HepG2 (cell line): ENCODE results near the gene GUCA1A. TPM values are rescaled to one million over a fixed set of nuclear protein-coding genes. Genes with fewer than 3 reads are reported as not detected.
A peak's percentile ranks its signal among the peaks of the same experiment; 100 is the strongest.

ENCODE experiments used
- AFF4 ChIP-seq: sonication (generic); formaldehyde crosslinking; IDR thresholded peaks from 2 replicates; pipeline ENCODE4 v1.4.0; 2020; ENCODE audit warnings: missing genetic modification reagents
- ARID3A ChIP-seq: IDR thresholded peaks from 2 replicates; pipeline ENCODE4 v1.6.1; 2012; ENCODE audit warnings: low read depth, low read length, improper control_type of control experiment
- ATF2 ChIP-seq: sonication (generic); formaldehyde crosslinking; IDR thresholded peaks from 2 replicates; pipeline ENCODE4 v1.4.0; 2020; ENCODE audit warnings: missing genetic modification reagents
- CBX1 ChIP-seq: IDR thresholded peaks from one replicate; pipeline ENCODE4 v1.6.1; 2016; ENCODE audit warnings: antibody characterized with exemption, low read depth
- DNMT3B ChIP-seq: conservative IDR thresholded peaks from 2 replicates; pipeline ENCODE4 v1.6.1; 2016; ENCODE audit warnings: missing biosample characterization, control low read depth
- FOSL2 ChIP-seq: sonication (generic); formaldehyde crosslinking; IDR thresholded peaks from 2 replicates; pipeline ENCODE4 v1.4.0; 2020; ENCODE audit warnings: missing genetic modification reagents
- HDAC6 ChIP-seq: fragments of 200-600 bp; sonication (generic); IDR thresholded peaks from 2 replicates; pipeline ENCODE4 v1.7.0; 2017; ENCODE audit warnings: mild to moderate bottlenecking, antibody characterized with exemption, low read length, low read depth
- HNRNPLL ChIP-seq: fragments of 200-400 bp; formaldehyde crosslinking; IDR thresholded peaks from 2 replicates; pipeline ENCODE4 v1.6.1; 2017; ENCODE audit warnings: mild to moderate bottlenecking, low read depth, low read length; ENCODE audit not compliant: poor library complexity, severe bottlenecking
- IKZF1 ChIP-seq: fragments of 450-650 bp; IDR thresholded peaks from 2 replicates; pipeline ENCODE4 v1.7.1; 2016
- IRF9 ChIP-seq: sonication (generic); formaldehyde crosslinking; IDR thresholded peaks from 2 replicates; pipeline ENCODE4 v1.8.0; 2022; ENCODE audit warnings: missing genetic modification reagents, mild to moderate bottlenecking, borderline replicate concordance
- JUND ChIP-seq: sonication (generic); formaldehyde crosslinking; IDR thresholded peaks from 2 replicates; pipeline ENCODE4 v1.8.0; 2022; ENCODE audit warnings: mild to moderate bottlenecking, missing genetic modification reagents
- KDM1A ChIP-seq: IDR thresholded peaks from 2 replicates; pipeline ENCODE4 v1.6.1; 2016; ENCODE audit warnings: missing compliant biosample characterization
- MYC ChIP-seq: sonication (generic); formaldehyde crosslinking; IDR thresholded peaks from 2 replicates; pipeline ENCODE4 v1.9.0; 2021; ENCODE audit warnings: missing genetic modification reagents, borderline replicate concordance
- NCOA2 ChIP-seq: sonication (generic); formaldehyde crosslinking; IDR thresholded peaks from 2 replicates; pipeline ENCODE4 v1.8.0; 2022; ENCODE audit warnings: inconsistent platforms
- NFIC ChIP-seq: IDR thresholded peaks from 2 replicates; pipeline ENCODE4 v1.6.1; 2012; ENCODE audit warnings: mild to moderate bottlenecking, low read length, inconsistent platforms
- NFKB2 ChIP-seq: sonication (generic); formaldehyde crosslinking; IDR thresholded peaks from 2 replicates; pipeline ENCODE4 v1.4.0; 2020; ENCODE audit warnings: missing genetic modification reagents, borderline replicate concordance
- NR3C1 ChIP-seq: sonication (generic); formaldehyde crosslinking; IDR thresholded peaks from 2 replicates; pipeline ENCODE4 v1.4.0; 2020; ENCODE audit warnings: missing genetic modification reagents
- RXRA ChIP-seq: sonication (generic); formaldehyde crosslinking; IDR thresholded peaks from 2 replicates; pipeline ENCODE4 v1.5.1; 2020; ENCODE audit warnings: missing genetic modification reagents
- SRSF4 ChIP-seq: fragments of 200-400 bp; formaldehyde crosslinking; IDR thresholded peaks from one replicate; pipeline ENCODE4 v1.6.1; 2018; ENCODE audit warnings: mild to moderate bottlenecking, low read depth, low read length, moderate library complexity; ENCODE audit not compliant: poor library complexity, severe bottlenecking
- ZBTB34 ChIP-seq: sonication (generic); formaldehyde crosslinking; IDR thresholded peaks from 2 replicates; pipeline ENCODE4 v1.8.0; 2022; ENCODE audit warnings: mild to moderate bottlenecking, missing genetic modification reagents
- ZNF615 ChIP-seq: sonication (generic); formaldehyde crosslinking; IDR thresholded peaks from 2 replicates; pipeline ENCODE4 v1.5.0; 2020; ENCODE audit warnings: mild to moderate bottlenecking, missing genetic modification reagents, borderline replicate concordance
- ZNF720 ChIP-seq: sonication (generic); formaldehyde crosslinking; IDR thresholded peaks from 2 replicates; pipeline ENCODE4 v1.4.0; 2020; ENCODE audit warnings: missing genetic modification reagents
- polyA plus RNA-seq, 8 experiments: library from polyadenylated mRNA; depleted of rRNA in 3 of 8; stranded (reverse) in 7 of 8; unstranded in 1 of 8; fragments of >200 nt; fragmentation: Illumina TruSeq in 4 of 8; extraction: Trizol in 4 of 8; gene quantifications; 2 replicates each; pipeline versions ENCODE4 v1.2.1 to v1.2.3, GENCODE V29; 2011 to 2016; ENCODE audit warnings: low read depth in 4 of 8, missing spikeins in 1 of 8, mixed read lengths in 1 of 8; ENCODE audit not compliant: insufficient read depth in 1 of 8
- total RNA-seq, 5 experiments: library from RNA; depleted of rRNA; stranded (reverse); fragments of >200 nt; fragmentation: Illumina TruSeq; extraction: Trizol; gene quantifications; 2 replicates each; pipeline ENCODE4 v1.2.3, GENCODE V29; 2016; ENCODE audit warnings: low read depth in 1 of 5

Gene GUCA1A
- total and polyA plus RNA-seq, 2 of the 13 experiments (the other 11 are each of a cell fraction or from before 2014, with no cell fraction given), result not detected

- TF ChIP-seq FOSL2 (CRISPR knock-in tag) (peak; percentile 13), MYC (CRISPR knock-in tag) (no peak), JUND (CRISPR knock-in tag) (no peak), KDM1A (no peak), ZNF720 (no peak; the same call in 1 of the 2 replicates), CBX1 (no peak), ATF2 (CRISPR knock-in tag) (0 out of 2 replicates have a peak, but pooled peaks have one; percentile 22), RXRA (CRISPR knock-in tag) (0 out of 2 replicates have a peak, but pooled peaks have one; percentile 38), ZBTB34 (CRISPR knock-in tag) (no peak), IRF9 (CRISPR knock-in tag) (no peak), ZNF615 (no peak), IKZF1 (no peak), NCOA2 (CRISPR knock-in tag) (peak; percentile 32; the same call in 1 of the 2 replicates), NFIC (no peak), NR3C1 (no peak), HNRNPLL (no peak), HDAC6 (no peak), AFF4 (no peak), SRSF4 (no peak), ARID3A (no peak), DNMT3B (0 out of 2 replicates have a peak, but pooled peaks have one; percentile 25), NFKB2 (CRISPR knock-in tag) (no peak)
Observed at GRCh38 chr6:42166444-42167141, 6.6 kb upstream of the GUCA1A start (continued).
